Jurkat, Clone E6-1 (cell line): ENCODE results near the gene FHL2.

Experiments used
- DNase-seq: peaks from one replicate; pipeline ENCODE4 v3.0.0-alpha.2; 2011; ENCODE audit warnings: low read depth, low spot score
- H3K4me3 ChIP-seq: 2 replicates; pipeline ENCODE4 v1.5.1; 2011; ENCODE audit warnings: mild to moderate bottlenecking, low read length, control low read depth, moderate library complexity

Gene FHL2

DNA sequence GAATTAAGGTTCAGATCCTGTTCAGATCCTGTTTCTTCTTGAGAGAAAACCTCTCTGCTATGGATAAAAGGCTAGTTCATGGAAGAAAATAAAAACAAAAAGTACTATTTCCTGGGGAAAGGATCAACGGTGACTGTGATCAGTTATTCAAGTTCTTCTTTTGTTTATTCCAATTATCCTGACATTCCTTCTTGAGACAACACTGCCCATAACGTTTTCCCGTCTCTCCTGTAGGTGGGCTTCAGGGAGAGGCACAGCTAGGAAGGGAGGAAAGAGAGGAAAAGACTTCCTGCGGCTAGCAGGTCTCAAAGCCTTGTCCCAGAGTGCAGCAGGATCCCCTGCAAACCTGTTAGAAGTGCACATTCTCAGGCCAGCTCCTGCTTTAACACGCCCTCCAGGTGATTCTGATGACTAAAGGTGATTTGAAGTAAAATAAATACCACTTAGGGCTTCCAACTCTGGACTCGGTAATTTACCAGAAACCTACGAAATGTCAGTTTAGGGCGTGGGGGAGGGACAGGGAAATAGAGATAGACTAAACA is 4.5 kb upstream of the FHL2 start:
- no peak for DNase-seq

DNA sequence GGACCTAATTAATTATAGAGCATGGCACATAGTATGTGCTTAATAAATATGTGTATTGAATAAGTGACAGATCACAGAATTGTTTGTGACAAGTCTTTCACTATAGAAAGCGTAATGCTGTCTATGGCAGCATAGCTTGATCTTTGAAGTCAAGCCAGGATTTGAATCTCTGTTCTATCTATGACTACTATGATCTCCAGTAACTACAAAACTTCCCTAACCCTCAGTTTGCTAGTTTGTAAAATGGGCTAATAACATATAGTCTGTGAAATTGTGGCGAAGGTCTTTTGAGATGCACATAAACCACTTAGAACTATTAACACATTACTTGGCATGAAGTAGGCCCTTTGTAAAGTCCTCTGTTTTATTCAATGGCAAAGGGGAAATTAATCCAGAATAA is 4.0 kb upstream of the FHL2 start:
- H3K4me3 ChIP-seq: no peak overlapping the region
- DNase-seq: no peak

More for the DNA sequence above, 4.5 kb upstream of the FHL2 start:
- no peak overlapping the region for H3K4me3 ChIP-seq

DNA sequence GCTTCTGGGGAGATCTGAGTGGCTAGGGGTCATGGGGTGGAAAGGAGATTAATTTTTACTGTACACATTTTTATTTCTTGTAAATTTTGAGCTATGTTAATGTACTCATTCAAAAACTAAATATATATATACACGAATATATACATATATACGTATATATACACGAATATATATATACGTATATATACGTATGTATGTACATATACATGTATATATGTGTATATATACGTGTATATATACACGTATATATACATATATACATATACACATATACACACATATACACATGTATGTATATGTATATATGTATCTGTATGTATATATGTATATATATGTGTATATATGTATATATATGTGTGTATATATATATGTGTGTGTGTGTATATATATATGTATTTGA is 3.0 kb upstream of the FHL2 start:
- no peak overlapping the region for H3K4me3 ChIP-seq
- DNase-seq: no peak

DNA sequence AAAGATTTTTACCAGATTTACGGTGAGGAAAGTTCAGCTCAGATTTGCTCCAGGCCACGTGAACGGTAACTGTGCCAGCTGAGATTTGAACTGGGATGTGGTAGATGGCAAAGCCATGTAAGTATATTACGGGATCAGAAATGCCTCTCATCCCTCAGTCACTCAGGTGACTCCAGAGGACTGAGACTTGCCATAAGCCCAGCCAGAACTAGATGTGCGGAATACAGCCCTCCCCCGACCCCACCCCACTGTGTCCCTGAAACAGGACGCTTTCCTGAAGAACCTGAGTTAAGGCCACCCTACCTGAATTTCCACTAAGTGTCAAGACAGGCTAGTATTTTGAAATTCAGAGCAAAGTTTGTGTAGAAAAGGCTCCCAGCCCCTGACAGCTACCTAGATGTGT is 1.3 kb upstream of the FHL2 start:
- no peak for DNase-seq
- H3K4me3 ChIP-seq: no peak overlapping the region

DNA sequence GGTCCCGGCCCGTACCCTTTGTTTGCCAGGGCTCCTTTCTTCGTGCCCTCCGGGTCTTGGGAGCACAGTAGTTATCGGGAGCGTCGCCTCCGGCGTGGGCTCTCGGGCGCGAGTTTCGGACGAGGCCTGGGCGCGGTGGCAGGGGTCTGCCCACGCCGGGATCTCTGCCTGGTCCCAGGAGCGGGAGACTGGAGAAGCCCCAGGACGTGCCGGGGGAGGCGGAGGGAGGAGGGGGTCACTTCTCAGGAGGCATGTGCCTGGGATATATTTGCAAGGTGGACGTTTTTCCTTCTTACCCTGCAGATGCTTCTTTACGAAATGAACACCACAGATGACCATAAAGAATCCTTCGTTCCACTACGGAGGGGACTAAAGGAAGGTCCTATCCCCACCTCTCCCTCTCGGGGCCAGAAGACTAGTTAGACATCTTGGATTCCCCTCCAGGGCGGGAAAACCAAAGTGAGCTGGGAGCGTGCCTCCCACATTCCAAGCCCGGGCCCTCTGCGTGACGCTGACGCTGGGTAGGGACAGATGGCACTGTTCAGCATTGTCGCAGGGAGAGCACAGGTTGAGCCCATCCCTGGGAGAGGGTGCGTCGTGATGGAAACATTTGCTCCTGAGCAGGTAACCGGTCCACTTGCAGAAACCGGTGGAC is 483 bp upstream of the FHL2 start:
- DNase-seq: no peak
- H3K4me3 ChIP-seq: no peak overlapping the region

DNA sequence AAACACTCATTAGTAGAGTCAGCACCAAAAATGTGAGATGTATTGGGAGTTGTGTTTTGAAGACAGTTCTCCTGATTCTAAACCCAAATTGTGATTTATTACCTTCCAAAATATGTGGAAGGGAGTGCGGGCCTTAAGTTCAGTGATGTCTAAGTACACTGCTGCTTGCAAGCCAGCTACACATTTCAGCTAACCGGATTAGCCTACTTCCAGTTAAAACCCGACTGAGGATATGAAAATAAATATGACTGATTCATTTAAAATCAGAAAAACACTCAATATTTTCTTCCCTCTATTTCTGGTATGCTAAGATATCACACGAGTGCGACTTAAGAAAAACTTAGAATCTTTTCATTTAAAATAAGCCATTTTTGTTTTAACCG is 907 bp downstream of the FHL2 start:
- DNase-seq: no peak
- peak overlapping the region; percentile 85 for H3K4me3 ChIP-seq

DNA sequence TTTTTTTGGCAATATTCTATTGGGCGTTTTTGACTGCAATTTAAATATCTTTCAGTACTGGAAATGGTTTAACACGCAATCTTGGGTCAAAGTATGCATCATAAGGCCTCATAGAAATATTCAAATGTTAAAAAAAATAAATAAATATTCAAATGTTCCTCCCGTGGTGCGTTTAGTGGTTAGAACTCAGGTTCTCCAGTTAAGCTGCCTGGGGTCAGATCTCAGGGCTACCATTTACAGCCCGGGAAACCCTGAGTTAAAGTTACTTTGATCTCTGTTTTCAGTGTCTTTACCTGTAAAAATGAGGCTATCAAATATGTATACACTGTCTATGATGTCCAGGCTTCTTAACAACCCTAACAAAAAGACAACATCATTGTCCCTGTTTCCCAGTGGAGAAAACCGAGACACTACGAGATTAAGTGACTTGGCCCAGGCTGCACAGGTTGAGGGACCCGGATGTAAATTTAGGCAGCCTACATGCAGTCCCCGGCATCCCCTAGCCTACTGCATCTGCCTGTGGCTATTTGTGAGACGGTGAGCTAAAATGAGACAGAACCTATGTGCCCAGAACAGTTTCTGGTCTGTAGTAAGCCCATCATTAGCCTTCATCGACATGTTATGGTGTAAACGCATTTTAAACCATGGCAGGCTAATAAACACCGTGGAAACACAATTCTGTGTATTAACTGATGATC is 1.7 kb downstream of the FHL2 start:
- H3K4me3 ChIP-seq: no peak overlapping the region
- DNase-seq: no peak

DNA sequence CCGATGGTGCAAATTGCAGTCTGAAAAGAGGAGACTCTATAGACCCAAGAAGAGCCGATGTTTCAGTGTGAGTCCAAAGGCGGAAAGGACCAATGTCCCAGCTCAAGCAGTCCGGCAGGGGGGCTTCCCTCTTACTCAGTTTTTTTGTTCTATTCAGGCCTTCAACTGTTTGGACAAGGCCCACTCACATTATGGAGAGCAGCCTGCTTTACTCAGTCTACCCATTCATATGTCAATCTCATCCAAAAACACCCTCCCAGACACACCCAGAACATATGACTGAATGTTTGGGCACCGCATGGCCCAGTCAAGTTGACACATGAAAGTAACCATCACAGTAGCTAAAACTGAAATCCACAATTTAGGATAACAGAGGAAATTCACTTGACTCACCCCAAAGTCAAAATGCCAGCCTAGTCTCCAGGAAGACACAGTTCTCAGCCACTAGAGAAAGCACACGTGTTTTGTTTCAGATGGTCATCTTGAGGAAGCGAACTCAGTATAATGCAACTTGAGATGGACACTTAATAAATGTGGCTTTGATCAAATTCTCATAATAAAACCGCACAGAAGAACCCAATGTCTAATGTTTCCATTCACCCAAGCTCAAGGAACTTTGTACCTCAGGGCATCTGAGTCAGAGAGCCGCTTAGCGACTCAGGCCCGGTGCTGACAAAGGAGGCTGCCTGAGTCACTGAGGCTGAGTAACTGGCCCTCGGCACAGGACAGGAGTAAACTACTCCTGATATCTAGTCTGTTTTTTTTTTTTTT is 2.4 kb downstream of the FHL2 start:
- DNase-seq: no peak
- no peak overlapping the region for H3K4me3 ChIP-seq

DNA sequence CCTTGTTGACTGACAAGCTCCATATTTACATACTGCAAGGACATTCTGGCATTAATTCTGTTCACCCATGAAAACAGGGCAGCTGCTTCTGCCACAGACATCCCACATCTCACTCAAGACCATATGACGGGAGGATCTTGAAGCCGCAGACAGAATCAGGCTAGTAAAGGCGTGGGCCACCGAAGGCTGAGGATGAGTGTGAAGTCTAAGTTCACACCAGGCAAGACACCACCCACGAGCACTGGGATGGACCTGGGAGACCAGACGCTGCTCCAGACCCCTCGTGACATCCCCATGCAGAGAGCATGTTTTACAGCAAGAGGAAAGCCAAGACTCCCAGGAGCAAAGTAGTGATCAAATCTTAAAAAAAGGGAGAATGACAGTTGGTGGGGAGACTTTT is 3.2 kb downstream of the FHL2 start:
- H3K4me3 ChIP-seq: no peak overlapping the region
- DNase-seq: no peak

DNA sequence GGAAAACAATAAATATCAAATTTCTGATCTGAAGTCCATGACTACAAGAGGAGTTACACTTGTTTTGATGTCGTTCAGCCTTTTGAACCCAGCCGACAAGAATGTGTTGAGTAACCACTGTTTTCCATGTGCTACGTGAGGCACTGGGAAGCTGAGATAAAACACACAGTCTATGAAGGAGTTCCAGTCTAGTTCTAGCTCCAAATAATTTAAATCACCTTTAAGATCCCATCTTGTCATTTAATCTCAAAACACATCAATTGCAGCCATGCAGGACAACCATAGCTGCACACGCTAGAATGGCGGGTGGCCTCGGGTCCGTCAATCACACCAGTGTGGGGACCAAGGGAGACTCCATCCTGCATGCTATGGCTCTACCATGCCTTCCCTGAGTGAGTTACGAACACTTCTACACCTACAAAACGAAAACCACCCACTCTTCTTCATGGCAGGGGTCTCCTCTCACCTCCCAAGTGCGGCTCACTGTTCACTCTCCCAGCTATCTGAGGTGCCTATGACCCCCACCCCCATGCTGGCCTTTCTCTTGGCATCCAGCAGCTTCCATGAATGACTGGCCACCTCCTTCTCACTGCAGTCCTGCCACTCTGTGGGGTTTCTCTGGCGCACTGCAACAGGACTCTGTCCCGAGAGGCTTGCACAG is 3.8 kb downstream of the FHL2 start:
- no peak overlapping the region for H3K4me3 ChIP-seq
- no peak for DNase-seq

DNA sequence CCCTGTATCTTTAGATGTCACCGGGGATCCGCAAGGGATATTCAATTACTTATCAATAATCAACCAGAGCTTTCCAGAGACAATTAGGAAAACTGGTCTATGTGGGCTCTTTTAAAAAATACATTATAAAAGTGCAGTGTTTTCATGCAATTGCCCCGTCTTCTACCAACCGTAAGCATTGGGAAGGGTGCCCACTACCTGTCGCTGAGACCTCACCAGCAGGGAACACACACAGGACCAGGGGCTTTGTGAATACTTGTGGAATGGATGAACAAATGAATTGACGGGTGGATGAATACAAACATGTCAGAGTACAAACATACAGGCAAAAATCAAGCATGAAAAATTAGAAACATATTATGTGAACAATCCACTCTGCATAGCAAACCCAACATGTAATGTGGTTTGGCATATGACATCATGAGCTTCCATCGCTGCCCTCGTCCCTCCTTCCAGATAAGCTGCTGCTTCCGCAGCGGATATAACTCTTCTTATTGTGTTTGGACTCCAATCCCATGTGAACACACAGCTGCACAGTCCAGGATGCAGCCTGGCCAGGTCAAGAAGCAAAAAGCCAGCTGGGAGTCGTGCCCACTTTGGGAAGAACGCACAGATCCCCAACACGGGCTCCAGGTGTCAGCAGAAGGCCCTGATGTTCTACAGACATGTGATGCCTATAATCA is 5.3 kb downstream of the FHL2 start:
- H3K4me3 ChIP-seq: no peak overlapping the region
- DNase-seq: no peak

DNA sequence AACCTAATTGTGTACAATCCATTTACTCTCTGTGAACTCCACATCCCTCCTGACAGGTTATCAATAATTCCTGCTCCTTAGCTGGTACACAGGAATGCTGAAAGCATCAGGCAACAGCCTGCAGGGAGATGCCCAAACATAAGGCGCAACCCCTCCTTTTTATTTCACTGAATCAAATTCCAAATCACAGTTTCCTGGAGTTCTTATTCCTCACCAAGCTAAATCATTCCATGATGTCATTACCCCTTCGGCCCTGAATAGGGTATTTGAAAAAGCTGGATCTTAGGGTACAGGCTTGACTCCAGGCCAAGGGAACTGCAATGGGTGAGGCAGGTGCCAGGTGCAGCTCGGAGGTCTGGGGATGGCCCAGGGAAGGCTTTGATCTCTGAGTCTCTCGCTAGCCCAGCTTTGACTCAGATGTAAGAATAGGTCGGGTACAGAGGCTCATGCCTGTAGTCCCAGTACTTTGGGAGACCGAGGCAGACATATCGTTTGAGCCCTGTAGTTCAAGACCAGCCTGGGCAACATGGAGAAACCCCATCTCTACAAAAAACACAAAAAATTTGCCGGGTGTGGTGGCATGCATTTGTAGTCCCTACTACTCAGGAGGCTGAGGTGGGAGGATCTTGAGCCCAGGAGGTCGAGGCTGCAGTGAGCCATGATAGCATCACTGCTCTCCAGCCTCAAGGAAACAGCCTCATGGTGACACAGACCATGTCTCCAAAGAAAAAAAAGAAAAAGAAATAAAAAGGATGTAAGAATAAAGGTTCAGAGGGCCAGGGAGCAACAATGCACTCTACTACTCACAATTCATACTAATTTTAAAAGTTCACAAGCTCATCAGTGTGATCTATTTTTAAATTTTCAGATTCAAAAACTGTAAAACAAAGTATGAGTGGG is 6.8 kb downstream of the FHL2 start:
- DNase-seq: no peak
- H3K4me3 ChIP-seq: no peak overlapping the region

DNA sequence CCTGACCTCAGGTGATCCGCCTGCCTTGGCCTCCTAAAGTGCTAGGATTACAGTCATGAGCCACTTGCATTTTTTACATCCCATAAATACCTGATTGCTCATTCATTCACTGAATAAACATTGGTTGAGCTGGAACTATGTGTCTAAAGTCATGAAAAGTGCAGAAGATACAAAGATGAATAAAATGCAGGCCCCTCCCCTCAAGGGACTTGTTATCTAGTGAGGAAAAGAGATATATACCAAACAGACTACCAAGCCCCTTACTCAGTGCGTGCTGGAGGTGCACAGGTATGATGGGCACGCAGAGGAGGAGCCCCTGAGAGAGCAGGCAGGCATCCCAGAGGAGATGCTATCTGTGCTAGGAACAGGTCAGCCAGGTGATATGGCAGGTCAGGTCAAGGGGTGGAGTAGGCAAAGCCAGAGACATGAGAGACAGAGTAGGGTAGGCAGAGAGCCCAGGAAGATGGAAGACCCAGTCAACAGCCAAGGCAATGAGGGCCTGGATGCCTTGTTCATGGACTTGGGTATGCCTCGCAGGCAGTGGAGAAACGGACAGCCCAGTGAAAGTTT is 7.7 kb downstream of the FHL2 start:
- no peak for DNase-seq
- no peak overlapping the region for H3K4me3 ChIP-seq

DNA sequence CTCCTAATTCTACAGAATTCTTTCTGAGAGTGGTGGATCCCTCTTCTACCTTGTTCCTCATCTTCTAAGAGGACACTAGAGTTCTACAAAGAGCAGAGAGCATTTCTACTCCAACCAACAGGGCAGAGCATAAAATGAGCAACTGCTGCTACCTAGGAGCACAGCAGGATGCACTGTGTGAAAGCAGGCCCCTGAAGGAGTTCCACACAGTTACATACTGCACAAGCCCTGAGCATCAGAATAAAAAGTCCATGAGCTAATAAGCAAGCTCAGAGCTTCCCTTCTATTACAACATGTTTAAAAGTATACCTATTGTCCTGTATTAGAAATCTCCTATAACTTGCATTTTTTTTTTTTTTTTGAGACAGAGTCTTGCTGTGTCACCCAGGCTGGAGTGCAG is 8.4 kb downstream of the FHL2 start:
- H3K4me3 ChIP-seq: no peak overlapping the region
- DNase-seq: no peak

DNA sequence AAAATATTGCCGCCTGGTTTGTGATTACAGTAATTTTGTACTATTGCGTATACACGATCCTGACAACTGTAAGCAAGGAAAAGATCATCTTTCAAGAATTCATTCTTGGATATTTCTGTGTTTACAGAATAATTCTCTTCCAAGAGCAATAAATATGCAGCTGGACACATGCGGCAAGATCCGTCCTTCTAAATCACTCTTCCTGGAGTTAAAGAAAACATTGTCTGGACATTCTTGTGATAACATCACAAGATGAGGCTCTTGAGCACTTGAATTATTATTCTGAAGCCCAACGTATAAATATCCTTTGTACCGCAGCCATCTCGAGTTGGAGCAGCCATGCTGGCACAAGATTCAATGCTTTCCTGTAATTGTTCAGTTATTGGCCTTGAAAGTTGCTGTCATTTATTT is 9.9 kb downstream of the FHL2 start:
- no peak overlapping the region for H3K4me3 ChIP-seq
- DNase-seq: no peak

DNA sequence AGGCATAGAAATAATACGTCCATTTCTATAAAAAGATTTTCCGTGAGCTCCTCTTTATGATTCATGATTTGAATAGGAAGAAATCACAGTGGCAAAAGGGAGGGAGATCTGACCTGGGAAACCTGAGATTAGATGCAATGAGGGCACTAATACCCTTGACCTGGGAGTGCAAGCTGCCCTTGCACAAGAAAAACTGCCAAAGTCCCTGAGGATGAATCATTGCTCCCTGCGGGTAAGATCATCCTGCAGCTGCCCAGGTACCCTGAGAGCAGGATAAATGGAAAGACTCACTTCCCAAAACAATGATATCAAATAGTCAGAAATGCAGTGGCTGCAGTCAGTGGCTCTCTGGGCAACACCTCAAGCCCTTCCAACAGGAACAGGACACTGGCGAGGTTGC is 11.6 kb downstream of the FHL2 start:
- DNase-seq: no peak
- H3K4me3 ChIP-seq: no peak overlapping the region

DNA sequence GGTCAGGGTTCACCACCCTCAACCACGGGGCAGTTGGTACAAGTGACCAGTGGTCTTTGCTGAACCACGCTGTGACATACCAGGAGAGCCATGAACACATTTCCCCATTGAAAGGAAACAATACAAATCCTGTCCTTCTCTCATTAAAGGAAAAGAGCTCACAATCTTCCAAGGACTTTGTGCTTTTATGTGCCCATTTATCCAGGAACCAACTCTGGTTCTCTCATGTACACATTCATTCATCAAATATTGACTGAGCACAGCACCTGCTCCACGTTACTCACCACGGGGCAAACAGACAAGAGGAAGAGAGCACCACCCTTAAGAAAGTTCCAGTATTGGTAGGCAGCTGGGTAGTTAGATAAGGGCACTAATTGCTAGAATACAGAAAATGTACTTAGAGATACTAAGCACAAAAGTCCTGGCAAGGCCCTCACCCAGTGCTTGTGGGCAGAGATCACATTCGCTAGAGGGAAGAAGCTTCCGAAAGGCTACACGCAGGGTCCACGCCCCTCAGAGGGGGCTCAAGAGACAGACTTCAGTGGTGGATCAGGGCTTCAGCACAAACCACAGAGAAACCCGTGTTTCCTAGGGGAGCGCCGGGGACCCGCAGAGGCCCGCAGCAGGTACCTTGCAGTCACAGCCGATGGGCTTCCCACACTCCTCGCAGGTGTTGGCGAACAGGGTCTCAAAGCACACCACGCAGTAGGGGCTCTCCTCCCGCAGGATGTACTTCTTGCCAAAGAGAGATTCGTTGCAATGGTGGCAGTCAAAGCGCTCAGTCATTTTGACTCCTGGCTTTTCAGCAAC is 12.9 kb downstream of the FHL2 start:
- no peak for DNase-seq
- no peak overlapping the region for H3K4me3 ChIP-seq
